SK-N-SH (cell line): ENCODE data around the gene CFAP74. TPM values are rescaled to one million over a fixed set of nuclear protein-coding genes. Genes with fewer than 3 reads are reported as not detected.

Source experiments
- CTCF ChIA-PET: fragments of 300-600, 350-600 bp; formaldehyde crosslinking; extraction: SDS; loops from one replicate; lab custom pipeline; 2021; lab: Yijun Ruan, JAX
- POLR2A ChIA-PET: fragments of 350-600 bp; sonication (Branson Sonifier 250); formaldehyde crosslinking; extraction: SDS; loops from one replicate; lab custom pipeline; 2020; ENCODE audit warnings: antibody characterized with exemption, inconsistent platforms; lab: Yijun Ruan, JAX
- DNase-seq: peaks from one replicate; pipeline ENCODE4 v3.0.0; 2012
- H2AFZ ChIP-seq: fragments of 200-600 bp; sonication (generic); 2 replicates; pipeline ENCODE4 v1.8.1; 2016; ENCODE audit warnings: antibody characterized with exemption, mild to moderate bottlenecking, low read depth
- H3F3A ChIP-seq: fragments of 200-600 bp; sonication (generic); replicated peaks from 2 replicates; pipeline ENCODE3; 2016; ENCODE audit warnings: antibody characterized with exemption, mild to moderate bottlenecking; ENCODE audit not compliant: insufficient read depth
- H3K27ac ChIP-seq, 2 experiments: fragments of 200-500 bp in 1 of 2; fragments of 200-600 bp in 1 of 2; sonication (Bioruptor generic) in 1 of 2; sonication (generic), shearing (Covaris generic) in 1 of 2; 2 replicates each; pipeline versions ENCODE4 v1.5.1 to v1.6.1; 2014 to 2016; ENCODE audit warnings: low read depth in 2 of 2, inconsistent platforms in 1 of 2, low read length in 1 of 2, mild to moderate bottlenecking in 1 of 2, mixed read lengths in 1 of 2
- H3K27me3 ChIP-seq: fragments of 200-600 bp; sonication (generic), shearing (Covaris generic); 2 replicates; pipeline ENCODE4 v1.6.1; 2016; ENCODE audit warnings: mixed run types; ENCODE audit not compliant: insufficient read depth
- H3K36me3 ChIP-seq, 2 experiments: fragments of 200-500 bp in 1 of 2; fragments of 200-600 bp in 1 of 2; sonication (Bioruptor generic) in 1 of 2; sonication (generic) in 1 of 2; replicated peaks in 1 of 2; 2 replicates each; pipeline versions ENCODE3 to v1.5.1; 2014 to 2016; ENCODE audit warnings: low read length in 1 of 2, mild to moderate bottlenecking in 1 of 2; ENCODE audit not compliant: insufficient read depth in 2 of 2, control insufficient read depth in 1 of 2
- H3K4me1 ChIP-seq, 2 experiments: fragments of 200-500 bp in 1 of 2; fragments of 200-600 bp in 1 of 2; sonication (Bioruptor generic) in 1 of 2; sonication (generic), shearing (Covaris generic) in 1 of 2; 2 replicates each; pipeline versions ENCODE4 v1.5.1 to v1.6.1; 2014 to 2016; ENCODE audit warnings: low read depth in 1 of 2, low read length in 1 of 2, mixed run types in 1 of 2; ENCODE audit not compliant: insufficient read depth in 2 of 2, control insufficient read depth in 1 of 2
- H3K4me2 ChIP-seq: fragments of 200-600 bp; sonication (generic), shearing (Covaris generic); 2 replicates; pipeline ENCODE4 v1.6.1; 2017; ENCODE audit warnings: mixed run types
- H3K4me3 ChIP-seq, 2 experiments: fragments of 200-500 bp in 1 of 2; fragments of 200-600 bp in 1 of 2; sonication (Bioruptor generic) in 1 of 2; sonication (generic), shearing (Covaris generic) in 1 of 2; 2 replicates each; pipeline versions ENCODE4 v1.5.1 to v1.8.1; 2014 to 2016; ENCODE audit warnings: low read depth in 2 of 2, inconsistent platforms in 1 of 2, low read length in 1 of 2, mild to moderate bottlenecking in 1 of 2, mixed read lengths in 1 of 2, moderate library complexity in 1 of 2
- H3K79me2 ChIP-seq: fragments of 200-600 bp; sonication (generic); 2 replicates; pipeline ENCODE4 v1.8.1; 2017; ENCODE audit warnings: mild to moderate bottlenecking; ENCODE audit not compliant: insufficient read depth
- H3K9ac ChIP-seq: fragments of 200-600 bp; sonication (generic); 2 replicates; pipeline ENCODE4 v1.6.1; 2017; ENCODE audit warnings: mixed run types
- H3K9me2 ChIP-seq: fragments of 200-600 bp; sonication (generic); 2 replicates; pipeline ENCODE4 v1.6.1; 2017; ENCODE audit warnings: mixed run types
- H3K9me3 ChIP-seq: fragments of 200-600 bp; sonication (generic); 2 replicates; pipeline ENCODE4 v1.6.1; 2017; ENCODE audit warnings: mixed run types, mild to moderate bottlenecking, moderate library complexity
- H4K20me1 ChIP-seq: fragments of 200-600 bp; sonication (generic); 2 replicates; pipeline ENCODE4 v1.6.1; 2017; ENCODE audit warnings: mild to moderate bottlenecking, mixed run types; ENCODE audit not compliant: insufficient read depth
- CHD2 ChIP-seq: fragments of 150-350 bp; IDR thresholded peaks from 2 replicates; pipeline ENCODE4 v1.6.1; 2018; ENCODE audit warnings: low read length; ENCODE audit not compliant: partially characterized antibody
- EZH2phosphoT487 ChIP-seq: fragments of 200-600 bp; sonication (generic); IDR thresholded peaks from 2 replicates; pipeline ENCODE4 v1.6.1; 2017; ENCODE audit warnings: low read depth, mixed run types, mild to moderate bottlenecking, antibody characterized with exemption, moderate library complexity, borderline replicate concordance
- FOXJ3 ChIP-seq: sonication (generic); formaldehyde crosslinking; IDR thresholded peaks from 2 replicates; pipeline ENCODE4 v1.5.1; 2020; ENCODE audit warnings: mild to moderate bottlenecking, missing genetic modification reagents
- FOXM1 ChIP-seq: IDR thresholded peaks from 2 replicates; pipeline ENCODE4 v1.4.0; 2012; ENCODE audit warnings: low read depth, mild to moderate bottlenecking
- GABPA ChIP-seq: IDR thresholded peaks from 2 replicates; pipeline ENCODE4 v1.4.0; 2012; ENCODE audit warnings: low read depth, mild to moderate bottlenecking
- GATA2 ChIP-seq: sonication (generic); formaldehyde crosslinking; IDR thresholded peaks from 2 replicates; pipeline ENCODE4 v1.5.0; 2020; ENCODE audit warnings: mild to moderate bottlenecking, missing genetic modification reagents
- JUND ChIP-seq: IDR thresholded peaks from 2 replicates; pipeline ENCODE4 v1.4.0; 2012
- NFIC ChIP-seq: IDR thresholded peaks from 2 replicates; pipeline ENCODE4 v1.4.0; 2012; ENCODE audit warnings: borderline replicate concordance
- PBX3 ChIP-seq: IDR thresholded peaks from 2 replicates; pipeline ENCODE4; 2012
- POLR2AphosphoS5 ChIP-seq: IDR thresholded peaks from 2 replicates; pipeline ENCODE4 v1.6.1; 2012; ENCODE audit warnings: low read depth, low read length
- RCOR1 ChIP-seq: fragments of 150-350 bp; IDR thresholded peaks from 2 replicates; pipeline ENCODE4 v1.6.1; 2017; ENCODE audit warnings: antibody characterized with exemption, low read length
- RFX5 ChIP-seq: IDR thresholded peaks from 2 replicates; pipeline ENCODE4 v1.6.1; 2012; ENCODE audit warnings: mild to moderate bottlenecking, improper control_type of control experiment, low read length
- SIN3A ChIP-seq: IDR thresholded peaks from 2 replicates; pipeline ENCODE4 v1.6.1; 2012; ENCODE audit warnings: low read depth, mild to moderate bottlenecking, low read length, moderate library complexity, borderline replicate concordance
- TEAD4 ChIP-seq: IDR thresholded peaks from 2 replicates; pipeline ENCODE4 v1.4.0; 2012; ENCODE audit warnings: mild to moderate bottlenecking, borderline replicate concordance; ENCODE audit not compliant: insufficient read depth
- YY1 ChIP-seq: IDR thresholded peaks from 2 replicates; pipeline ENCODE4 v1.4.0; 2012; ENCODE audit warnings: low read depth, mild to moderate bottlenecking
- WGBS: methylation state at CpG from one replicate; pipeline ENCODE4 v1.1.6; 2017; ENCODE audit warnings: low lambda C conversion rate; 5-methylcytosine and 5-hydroxymethylcytosine counted together
- polyA plus RNA-seq, 3 experiments: library from polyadenylated mRNA; depleted of rRNA; stranded (reverse); fragments of >200 nt; gene quantifications; 2 replicates each; pipeline ENCODE4 v1.2.3, GENCODE V29; 2012
- TF ChIP-seq, protein P1 (sequence below): IDR thresholded peaks from 2 replicates; pipeline ENCODE4 v1.4.0; 2012; ENCODE audit warnings: low read depth
- TF ChIP-seq, protein P2 (sequence below): IDR thresholded peaks from 2 replicates; pipeline ENCODE4 v1.6.1; 2012; ENCODE audit warnings: mild to moderate bottlenecking, low read depth, low read length, moderate library complexity

Gene CFAP74
- polyA plus RNA-seq, 1 of the 3 experiments (the other 2 are of a cell fraction) = not detected

GRCh38 chr1:1975535-1975934 is 28.1 kb downstream of the CFAP74 start:
- Histone ChIP-seq H3K4me1 (no peaks in the 10 kb centered on the region), H4K20me1 (no peaks in the 10 kb centered on the region), H3K27ac (no peak overlapping the region), H3K79me2 (no peaks in the 10 kb centered on the region), H2AFZ (no peak overlapping the region), H3K36me3 (no peaks in the 10 kb centered on the region), H3K9ac (no peak overlapping the region), H3K4me3 (no peak overlapping the region), H3K9me2 (no peaks in the 10 kb centered on the region), H3F3A (no peaks in the 10 kb centered on the region), H3K4me2 (no peak overlapping the region)
- DNase-seq = no peak
- CTCF ChIA-PET = interaction anchor here (2.2 kb wide), 1 partner anchor 69 kb away, joined by 7 read pairs; no protein-coding TSS in a partner anchor
- WGBS = 59% methylated on average over 11 of the region's 14 CpGs
- POLR2A ChIA-PET = no interaction called here
- TF ChIP-seq, protein P1, sequence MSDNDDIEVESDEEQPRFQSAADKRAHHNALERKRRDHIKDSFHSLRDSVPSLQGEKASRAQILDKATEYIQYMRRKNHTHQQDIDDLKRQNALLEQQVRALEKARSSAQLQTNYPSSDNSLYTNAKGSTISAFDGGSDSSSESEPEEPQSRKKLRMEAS = no peak
- TF ChIP-seq POLR2AphosphoS5 = no peak
- TF ChIP-seq RFX5 = no peak
- no peak for TF ChIP-seq NFIC
- no peak for TF ChIP-seq GABPA
- TF ChIP-seq, protein P2, sequence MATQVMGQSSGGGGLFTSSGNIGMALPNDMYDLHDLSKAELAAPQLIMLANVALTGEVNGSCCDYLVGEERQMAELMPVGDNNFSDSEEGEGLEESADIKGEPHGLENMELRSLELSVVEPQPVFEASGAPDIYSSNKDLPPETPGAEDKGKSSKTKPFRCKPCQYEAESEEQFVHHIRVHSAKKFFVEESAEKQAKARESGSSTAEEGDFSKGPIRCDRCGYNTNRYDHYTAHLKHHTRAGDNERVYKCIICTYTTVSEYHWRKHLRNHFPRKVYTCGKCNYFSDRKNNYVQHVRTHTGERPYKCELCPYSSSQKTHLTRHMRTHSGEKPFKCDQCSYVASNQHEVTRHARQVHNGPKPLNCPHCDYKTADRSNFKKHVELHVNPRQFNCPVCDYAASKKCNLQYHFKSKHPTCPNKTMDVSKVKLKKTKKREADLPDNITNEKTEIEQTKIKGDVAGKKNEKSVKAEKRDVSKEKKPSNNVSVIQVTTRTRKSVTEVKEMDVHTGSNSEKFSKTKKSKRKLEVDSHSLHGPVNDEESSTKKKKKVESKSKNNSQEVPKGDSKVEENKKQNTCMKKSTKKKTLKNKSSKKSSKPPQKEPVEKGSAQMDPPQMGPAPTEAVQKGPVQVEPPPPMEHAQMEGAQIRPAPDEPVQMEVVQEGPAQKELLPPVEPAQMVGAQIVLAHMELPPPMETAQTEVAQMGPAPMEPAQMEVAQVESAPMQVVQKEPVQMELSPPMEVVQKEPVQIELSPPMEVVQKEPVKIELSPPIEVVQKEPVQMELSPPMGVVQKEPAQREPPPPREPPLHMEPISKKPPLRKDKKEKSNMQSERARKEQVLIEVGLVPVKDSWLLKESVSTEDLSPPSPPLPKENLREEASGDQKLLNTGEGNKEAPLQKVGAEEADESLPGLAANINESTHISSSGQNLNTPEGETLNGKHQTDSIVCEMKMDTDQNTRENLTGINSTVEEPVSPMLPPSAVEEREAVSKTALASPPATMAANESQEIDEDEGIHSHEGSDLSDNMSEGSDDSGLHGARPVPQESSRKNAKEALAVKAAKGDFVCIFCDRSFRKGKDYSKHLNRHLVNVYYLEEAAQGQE = no peak
- no peak for TF ChIP-seq YY1
- no peak for TF ChIP-seq JUND
- TF ChIP-seq TEAD4 = no peak
- no peak for TF ChIP-seq PBX3
- TF ChIP-seq CHD2 = no peak
- TF ChIP-seq RCOR1 = no peak
- no peak for TF ChIP-seq FOXJ3
- no peak for TF ChIP-seq EZH2phosphoT487
- TF ChIP-seq FOXM1 = no peak
- TF ChIP-seq GATA2 (CRISPR knock-in tag) = no peak
- TF ChIP-seq SIN3A = no peak
- TF ChIP-seq, all 33 proteins: peak for 0
- no peaks in the 10 kb centered on the region for H3K27me3 ChIP-seq
- no peaks in the 10 kb centered on the region for H3K9me3 ChIP-seq
